K562 (cell line): Measurements from ENCODE around the gene DNAH17.

ENCODE experiments used
- IRF2 ChIP-seq: sonication (generic); formaldehyde crosslinking; IDR thresholded peaks from 2 replicates; pipeline ENCODE4 v1.8.1; 2022; ENCODE audit warnings: mild to moderate bottlenecking, missing genetic modification reagents
- L3MBTL2 ChIP-seq: fragments of 450-650 bp; IDR thresholded peaks from 2 replicates; pipeline ENCODE4 v1.6.1; 2016; ENCODE audit warnings: mild to moderate bottlenecking, moderate library complexity
- MYC ChIP-seq, 2 experiments: fragments of 250-450 bp in 1 of 2; sonication (Bioruptor Pico) in 1 of 2; IDR thresholded peaks; 2 replicates each; pipeline versions ENCODE4 v1.5.1 to v1.6.1; 2012 to 2021; ENCODE audit warnings: low read depth in 2 of 2, borderline replicate concordance in 1 of 2, improper control_type of control experiment in 1 of 2, low read length in 1 of 2, mild to moderate bottlenecking in 1 of 2, moderate library complexity in 1 of 2
- NELFE ChIP-seq: IDR thresholded peaks from 2 replicates; pipeline ENCODE4 v1.6.1; 2011; ENCODE audit warnings: mild to moderate bottlenecking; ENCODE audit not compliant: insufficient read depth, insufficient read length
- POLR2A ChIP-seq: fragments of 450-650 bp; conservative IDR thresholded peaks from 2 replicates; pipeline ENCODE4 v1.6.1; 2016
- SIN3B ChIP-seq: fragments of 450-650 bp; IDR thresholded peaks from 2 replicates; pipeline ENCODE4 v1.6.1; 2017; ENCODE audit warnings: low read depth, mild to moderate bottlenecking, moderate library complexity
- SRSF1 ChIP-seq: fragments of 200-400 bp; formaldehyde crosslinking; IDR thresholded peaks from 2 replicates; pipeline ENCODE4 v1.6.1; 2017; ENCODE audit warnings: mild to moderate bottlenecking, low read depth, low read length, moderate library complexity
- ZNF239 ChIP-seq: fragments of 250-450 bp; sonication (Bioruptor Pico); IDR thresholded peaks from 2 replicates; pipeline ENCODE4 v1.4.0; 2020; ENCODE audit warnings: mild to moderate bottlenecking
- TF ChIP-seq, protein P1 (sequence below), 3 experiments: IDR thresholded peaks in 2 of 3; conservative IDR thresholded peaks in 1 of 3; 2 replicates each; pipeline ENCODE4 v1.5.1; 2011 to 2012; ENCODE audit warnings: low read length in 3 of 3, mild to moderate bottlenecking in 3 of 3, control low read depth in 2 of 3, improper control_type of control experiment in 1 of 3, inconsistent platforms in 1 of 3, low read depth in 1 of 3, mixed read lengths in 1 of 3, moderate library complexity in 1 of 3; ENCODE audit not compliant: insufficient read depth in 2 of 3

DNA sequence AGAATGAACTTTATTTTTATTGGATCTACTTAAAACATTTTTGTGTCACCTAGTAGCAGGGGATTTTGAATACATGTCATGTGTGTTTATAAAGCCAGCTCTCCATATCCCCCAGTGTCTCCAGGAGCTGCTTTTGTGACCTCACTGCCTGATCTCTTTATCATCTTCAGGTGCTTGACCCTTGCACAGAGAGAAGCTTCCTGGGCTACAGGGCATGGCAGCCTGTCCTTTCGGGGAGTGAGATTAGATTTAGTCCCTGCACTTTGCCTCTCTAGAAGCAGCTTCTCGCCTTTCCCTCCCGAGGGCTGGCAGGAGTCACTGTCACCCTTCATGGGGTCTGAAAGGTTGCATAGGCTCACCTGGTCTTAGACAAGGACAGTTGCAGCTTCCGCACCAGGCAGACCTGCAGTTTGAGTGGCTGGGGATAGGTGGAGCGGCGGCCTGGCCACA lies 156.1 kb downstream of the DNAH17 start:
- TF ChIP-seq SRSF1: no peak
- no peak for TF ChIP-seq L3MBTL2
- TF ChIP-seq, protein P1, sequence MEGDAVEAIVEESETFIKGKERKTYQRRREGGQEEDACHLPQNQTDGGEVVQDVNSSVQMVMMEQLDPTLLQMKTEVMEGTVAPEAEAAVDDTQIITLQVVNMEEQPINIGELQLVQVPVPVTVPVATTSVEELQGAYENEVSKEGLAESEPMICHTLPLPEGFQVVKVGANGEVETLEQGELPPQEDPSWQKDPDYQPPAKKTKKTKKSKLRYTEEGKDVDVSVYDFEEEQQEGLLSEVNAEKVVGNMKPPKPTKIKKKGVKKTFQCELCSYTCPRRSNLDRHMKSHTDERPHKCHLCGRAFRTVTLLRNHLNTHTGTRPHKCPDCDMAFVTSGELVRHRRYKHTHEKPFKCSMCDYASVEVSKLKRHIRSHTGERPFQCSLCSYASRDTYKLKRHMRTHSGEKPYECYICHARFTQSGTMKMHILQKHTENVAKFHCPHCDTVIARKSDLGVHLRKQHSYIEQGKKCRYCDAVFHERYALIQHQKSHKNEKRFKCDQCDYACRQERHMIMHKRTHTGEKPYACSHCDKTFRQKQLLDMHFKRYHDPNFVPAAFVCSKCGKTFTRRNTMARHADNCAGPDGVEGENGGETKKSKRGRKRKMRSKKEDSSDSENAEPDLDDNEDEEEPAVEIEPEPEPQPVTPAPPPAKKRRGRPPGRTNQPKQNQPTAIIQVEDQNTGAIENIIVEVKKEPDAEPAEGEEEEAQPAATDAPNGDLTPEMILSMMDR (IDR thresholded peaks at IDR 0.05 in 2 of 3, conservative IDR thresholded peaks at IDR 0.05 in 1 of 3; ENCODE audit: insufficient read depth in 2 of 3, low read depth in 1 of 3, low read length in 3 of 3): no peak
- TF ChIP-seq MYC (IDR thresholded peaks at IDR 0.05; ENCODE audit: low read depth, low read length): no peak
- no peak for TF ChIP-seq MYC (CRISPR knock-in tag; IDR thresholded peaks at IDR 0.05; ENCODE audit: borderline replicate concordance, low read depth)
- TF ChIP-seq POLR2A: no peak
- TF ChIP-seq ZNF239 (CRISPR knock-in tag): no peak
- TF ChIP-seq NELFE: no peak
- TF ChIP-seq SIN3B: no peak
- TF ChIP-seq IRF2 (CRISPR knock-in tag): no peak
